IPS-20b (cell line): ENCODE measurements around the gene DPF1.

ENCODE experiments used
- H3K27ac ChIP-seq: one replicate; pipeline ENCODE4 v1.5.1; 2013; ENCODE audit warnings: low read length
- H3K27me3 ChIP-seq: 2 replicates; pipeline ENCODE4 v1.6.1; 2013; ENCODE audit warnings: mild to moderate bottlenecking, low read length, inconsistent platforms; ENCODE audit not compliant: insufficient read depth
- H3K36me3 ChIP-seq: 2 replicates; pipeline ENCODE4 v1.6.1; 2013; ENCODE audit warnings: low read depth, mild to moderate bottlenecking, inconsistent platforms, low read length, moderate library complexity; ENCODE audit not compliant: insufficient read depth
- H3K4me1 ChIP-seq: 2 replicates; pipeline ENCODE4 v1.6.1; 2013; ENCODE audit warnings: mild to moderate bottlenecking, control low read depth, inconsistent platforms, low read length, moderate library complexity; ENCODE audit not compliant: insufficient read depth
- H3K4me3 ChIP-seq: 2 replicates; pipeline ENCODE4 v1.5.1; 2013; ENCODE audit warnings: mild to moderate bottlenecking, low read length, inconsistent platforms
- H3K9ac ChIP-seq: 2 replicates; pipeline ENCODE4 v1.6.1; 2013; ENCODE audit warnings: low read depth, mild to moderate bottlenecking, inconsistent platforms, low read length, moderate library complexity
- H3K9me3 ChIP-seq: 2 replicates; pipeline ENCODE4 v1.6.1; 2013; ENCODE audit warnings: mild to moderate bottlenecking, low read depth, low read length, inconsistent platforms; ENCODE audit not compliant: insufficient read depth

DPF1 gene

DNA sequence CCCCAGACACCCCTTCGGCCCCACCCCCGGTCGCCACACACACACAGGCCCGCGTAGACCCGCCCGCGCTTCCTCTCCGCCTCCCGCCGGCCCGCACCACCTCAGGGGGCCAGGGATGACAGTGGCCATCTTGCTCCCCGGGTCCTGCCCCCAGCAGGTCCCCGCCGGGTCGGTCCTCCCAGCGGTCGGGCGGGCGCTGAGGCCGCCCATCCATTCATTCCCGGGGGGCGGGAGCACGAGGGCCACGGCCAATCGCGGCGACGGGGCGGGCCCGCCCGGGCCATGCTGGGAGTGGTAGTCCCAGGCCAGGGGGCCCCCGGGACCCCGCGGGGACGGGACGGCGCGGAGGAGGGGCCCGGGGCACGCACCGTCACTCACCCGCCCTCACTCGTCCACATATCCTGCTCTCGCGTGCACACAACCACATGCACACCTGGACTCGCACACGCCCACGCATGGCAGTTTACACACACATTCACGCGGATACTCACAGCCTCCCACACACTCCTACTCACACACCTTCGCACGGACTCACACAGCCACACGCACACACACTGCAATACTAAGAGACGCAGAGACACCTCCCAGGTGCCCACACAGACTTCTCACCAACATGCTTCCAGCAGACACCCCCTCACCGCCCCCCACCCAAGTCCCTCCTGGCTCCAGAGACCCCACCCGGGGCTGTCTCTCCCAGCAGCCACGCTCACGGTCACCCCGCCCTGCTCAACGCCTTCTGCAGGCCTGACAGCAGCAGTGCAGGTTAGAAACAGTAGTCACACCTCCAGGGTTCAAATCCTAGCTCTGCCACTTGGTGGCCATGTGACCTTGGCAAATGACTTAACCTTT, at the start of gene DPF1:
DPF1 (minus strand) TSS at position 209 of the 849 bp plus-strand sequence; CDS start at position 129, 80 bp downstream.
- Histone ChIP-seq H3K9ac (peak within 1 kb of the TSS; percentile 45; the same call in 1 of the 2 replicates), H3K4me3 (peak within 1 kb of the TSS; percentile 68), H3K4me1 (peaks cover 16% of the 10 kb centered on the region), H3K36me3 (0 out of 2 replicates have a peak, but pooled peaks cover under 1% of the 10 kb centered on the region), H3K27me3 (peaks cover 10% of the 10 kb centered on the region), H3K9me3 (no peaks in the 10 kb centered on the region), H3K27ac (no peak within 1 kb of the TSS)

DNA sequence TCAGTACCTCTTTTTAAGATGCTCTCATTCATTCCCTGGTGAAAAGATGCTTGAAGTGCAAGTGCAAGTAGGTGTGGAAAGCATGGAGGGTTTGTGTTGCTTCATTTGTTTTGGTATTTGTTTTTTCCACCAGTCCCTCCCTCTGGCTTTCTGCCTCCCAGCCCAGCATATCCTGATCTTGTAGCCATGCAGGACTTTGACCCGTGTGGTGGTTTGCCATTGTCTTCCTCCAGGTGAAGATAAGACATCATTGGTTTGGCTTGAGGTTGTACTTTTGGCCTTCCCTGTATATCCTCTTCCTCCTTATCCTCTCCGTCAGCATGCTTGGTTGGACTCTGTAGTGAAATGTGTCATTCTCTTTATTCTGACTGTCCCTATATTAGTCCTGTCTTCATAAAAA, 49.5 kb upstream of the DPF1 start:
- H3K9ac ChIP-seq, result no peak overlapping the region
- H3K36me3 ChIP-seq, result peaks cover 6% of the 10 kb centered on the region; the same call in 1 of the 2 replicates
- H3K27ac ChIP-seq, result no peak overlapping the region
- peaks cover 6% of the 10 kb centered on the region; the same call in 1 of the 2 replicates for H3K4me1 ChIP-seq
- no peaks in the 10 kb centered on the region for H3K9me3 ChIP-seq
- H3K4me3 ChIP-seq, result no peak overlapping the region
- no peaks in the 10 kb centered on the region for H3K27me3 ChIP-seq

DNA sequence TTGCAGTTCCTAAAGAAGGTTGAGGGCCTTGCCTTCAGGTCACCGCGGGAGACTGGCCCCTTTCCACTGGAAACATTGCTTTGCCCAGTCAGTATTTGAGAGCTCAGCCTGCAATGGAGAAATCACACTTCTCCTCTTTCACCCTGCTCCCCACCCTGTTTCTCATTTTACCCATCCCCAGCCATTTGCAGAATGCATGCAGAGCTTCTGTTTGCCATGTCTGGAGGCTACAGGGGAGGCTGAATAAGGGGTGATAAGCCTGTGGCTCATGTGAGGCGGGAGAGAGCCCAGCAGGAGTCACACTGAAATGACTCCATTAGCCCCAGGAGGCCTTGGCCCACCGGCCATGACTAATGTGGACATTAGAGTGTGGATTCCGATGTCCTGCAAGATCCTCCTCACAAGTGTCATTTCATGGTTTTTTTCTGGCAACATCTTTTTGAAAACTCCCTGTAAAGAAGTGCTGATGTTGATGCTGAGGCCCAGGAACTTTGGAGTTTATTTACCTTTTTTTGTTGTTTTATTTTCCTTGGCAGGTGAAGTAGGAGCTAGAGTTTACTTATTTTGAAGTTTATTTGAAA, 46.7 kb upstream of the DPF1 start:
- H3K27ac ChIP-seq, result no peak overlapping the region
- H3K27me3 ChIP-seq, result no peaks in the 10 kb centered on the region
- peaks cover 23% of the 10 kb centered on the region for H3K4me1 ChIP-seq
- no peak overlapping the region for H3K9ac ChIP-seq
- H3K4me3 ChIP-seq, result no peak overlapping the region
- peaks cover 6% of the 10 kb centered on the region; the same call in 1 of the 2 replicates for H3K36me3 ChIP-seq
- H3K9me3 ChIP-seq, result no peaks in the 10 kb centered on the region

DNA sequence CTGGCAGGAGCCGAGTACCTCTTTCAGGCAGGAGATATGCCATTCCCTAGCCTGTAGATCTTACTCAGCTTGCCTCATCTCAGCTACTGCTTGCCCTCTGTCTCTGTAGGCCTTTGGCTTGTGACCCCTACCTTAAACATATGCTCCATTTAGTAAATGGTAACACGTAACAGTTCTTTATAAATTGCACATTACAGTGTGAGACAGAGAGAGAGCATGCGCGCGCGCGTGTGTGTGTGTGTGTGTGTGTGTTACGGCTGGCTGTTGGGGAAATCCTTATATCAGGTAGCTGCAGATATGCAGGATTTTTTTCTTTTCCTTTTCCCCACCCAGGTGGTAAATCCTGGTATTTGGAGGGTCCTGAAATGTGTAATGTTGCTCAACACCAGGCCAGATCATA, 44.5 kb upstream of the DPF1 start:
- H3K4me1 ChIP-seq, result peaks cover 29% of the 10 kb centered on the region
- peaks cover 3% of the 10 kb centered on the region; the same call in 1 of the 2 replicates for H3K36me3 ChIP-seq
- no peaks in the 10 kb centered on the region for H3K27me3 ChIP-seq
- H3K9ac ChIP-seq, result no peak overlapping the region
- no peaks in the 10 kb centered on the region for H3K9me3 ChIP-seq
- no peak overlapping the region for H3K4me3 ChIP-seq
- H3K27ac ChIP-seq, result no peak overlapping the region

- Histone ChIP-seq H3K36me3 (peaks cover 3% of the 10 kb centered on the region; the same call in 1 of the 2 replicates), H3K9me3 (no peaks in the 10 kb centered on the region), H3K4me3 (no peak overlapping the region), H3K27me3 (no peaks in the 10 kb centered on the region), H3K4me1 (peaks cover 34% of the 10 kb centered on the region), H3K27ac (no peak overlapping the region), H3K9ac (peak overlapping the region; percentile 20; the same call in 1 of the 2 replicates)
Measured at GRCh38 chr19:38267761-38268483, 43.9 kb upstream of the DPF1 start.

DNA sequence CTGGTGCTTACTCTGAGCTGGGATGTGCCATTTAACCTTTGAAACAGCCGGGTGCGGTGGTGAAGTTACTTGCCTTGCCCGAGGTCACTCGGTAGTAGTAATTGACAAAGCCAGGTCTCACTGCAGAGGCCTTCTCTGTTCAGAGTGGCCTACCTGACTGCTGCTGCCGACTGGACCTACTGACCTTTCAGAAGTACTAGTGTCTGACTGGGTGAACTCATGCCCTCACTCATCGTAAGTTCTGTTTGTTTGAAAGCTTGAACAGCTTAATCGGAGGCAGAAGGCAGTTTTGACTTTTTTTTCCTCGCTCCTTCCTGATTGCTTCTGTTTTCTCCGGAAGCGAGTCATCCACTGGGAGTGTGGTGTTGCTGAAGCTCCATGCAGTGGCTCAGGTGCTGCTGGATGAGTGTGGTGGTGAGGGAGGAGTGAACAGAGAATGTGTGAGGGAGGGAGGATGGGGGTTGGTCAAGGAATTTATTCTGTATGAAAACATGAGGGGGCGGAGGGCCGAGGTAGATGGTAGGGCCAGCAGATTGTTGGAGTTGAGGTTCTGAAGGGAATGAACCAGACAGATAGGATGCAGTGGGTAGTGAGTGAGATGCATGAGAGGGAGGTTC, 43.1 kb upstream of the DPF1 start:
- H3K4me3 ChIP-seq, result peak overlapping the region; percentile 8; the same call in 1 of the 2 replicates
- H3K9me3 ChIP-seq, result no peaks in the 10 kb centered on the region
- peaks cover 3% of the 10 kb centered on the region; the same call in 1 of the 2 replicates for H3K36me3 ChIP-seq
- peaks cover 36% of the 10 kb centered on the region for H3K4me1 ChIP-seq
- peak overlapping the region; percentile 14; the same call in 1 of the 2 replicates for H3K9ac ChIP-seq
- H3K27ac ChIP-seq, result no peak overlapping the region
- no peaks in the 10 kb centered on the region for H3K27me3 ChIP-seq

DNA sequence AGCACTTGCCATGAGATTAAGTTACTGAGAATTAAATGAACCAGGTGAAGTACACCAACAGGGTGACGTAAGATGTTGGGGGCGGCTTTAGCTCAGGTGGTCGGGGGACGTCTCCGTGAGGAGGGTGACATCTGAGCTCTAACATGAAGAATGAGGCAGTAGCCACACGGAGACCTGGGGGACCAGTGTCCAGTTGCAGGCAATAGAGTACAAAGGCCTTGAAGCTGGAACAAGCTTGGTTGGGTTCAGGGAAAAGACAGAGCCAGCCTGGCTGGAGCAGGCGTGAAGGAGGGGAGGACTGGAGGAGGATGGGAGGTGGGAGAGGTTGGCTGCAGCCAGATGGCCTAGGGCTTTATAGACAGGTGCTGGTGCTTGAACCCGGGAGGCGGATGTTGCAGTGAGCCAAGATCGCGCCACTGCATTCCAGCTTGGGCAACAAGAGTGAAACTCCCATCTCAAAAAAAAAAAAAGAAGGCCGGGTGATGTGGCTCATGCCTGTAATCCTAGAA, 42.0 kb upstream of the DPF1 start:
- H3K27ac ChIP-seq, result no peak overlapping the region

GRCh38 chr19:38265213-38265861, 41.3 kb upstream of the DPF1 start:
- H3K27me3 ChIP-seq, result no peaks in the 10 kb centered on the region
- H3K4me1 ChIP-seq, result peaks cover 34% of the 10 kb centered on the region
- peak overlapping the region; percentile 59 for H3K27ac ChIP-seq
- H3K9me3 ChIP-seq, result no peaks in the 10 kb centered on the region
- peak overlapping the region; percentile 95 for H3K9ac ChIP-seq
- no peaks in the 10 kb centered on the region for H3K36me3 ChIP-seq
- H3K4me3 ChIP-seq, result peak overlapping the region; percentile 82

More for the DNA sequence above, 42.0 kb upstream of the DPF1 start:
- no peaks in the 10 kb centered on the region for H3K9me3 ChIP-seq
- H3K9ac ChIP-seq, result peak overlapping the region; percentile 95; the same call in 1 of the 2 replicates
- peak overlapping the region; percentile 82 for H3K4me3 ChIP-seq
- H3K27me3 ChIP-seq, result no peaks in the 10 kb centered on the region
- H3K4me1 ChIP-seq, result peaks cover 36% of the 10 kb centered on the region
- peaks cover 3% of the 10 kb centered on the region; the same call in 1 of the 2 replicates for H3K36me3 ChIP-seq

DNA sequence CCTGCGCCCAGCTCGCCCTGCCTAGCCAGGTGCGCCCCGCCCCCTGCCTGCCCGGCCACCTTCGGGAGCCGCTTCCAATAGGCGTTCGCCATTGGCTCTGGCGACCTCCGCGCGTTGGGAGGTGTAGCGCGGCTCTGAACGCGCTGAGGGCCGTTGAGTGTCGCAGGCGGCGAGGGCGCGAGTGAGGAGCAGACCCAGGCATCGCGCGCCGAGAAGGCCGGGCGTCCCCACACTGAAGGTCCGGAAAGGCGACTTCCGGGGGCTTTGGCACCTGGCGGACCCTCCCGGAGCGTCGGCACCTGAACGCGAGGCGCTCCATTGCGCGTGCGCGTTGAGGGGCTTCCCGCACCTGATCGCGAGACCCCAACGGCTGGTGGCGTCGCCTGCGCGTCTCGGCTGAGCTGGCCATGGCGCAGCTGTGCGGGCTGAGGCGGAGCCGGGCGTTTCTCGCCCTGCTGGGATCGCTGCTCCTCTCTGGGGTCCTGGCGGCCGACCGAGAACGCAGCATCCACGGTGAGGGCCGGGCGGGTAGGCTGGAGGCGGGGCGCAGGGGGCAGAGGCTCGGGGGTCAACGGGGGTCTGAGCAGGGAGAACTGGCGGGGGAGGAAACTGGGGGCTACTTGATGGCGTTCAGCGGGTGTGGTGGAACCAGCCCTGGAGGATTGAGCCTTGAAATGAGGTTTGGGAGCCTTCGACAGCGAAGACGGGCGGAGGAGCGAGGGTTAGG, 40.6 kb upstream of the DPF1 start, which contains the start of gene SPINT2:
SPINT2 (plus strand) TSS at position 88 of the 727 bp plus-strand sequence; CDS start at position 408, 320 bp downstream.
- peaks cover 30% of the 10 kb centered on the region for H3K4me1 ChIP-seq
- peak within 1 kb of the TSS; percentile 82 for H3K4me3 ChIP-seq
- H3K27ac ChIP-seq, result peak within 1 kb of the TSS; percentile 59
- no peaks in the 10 kb centered on the region for H3K36me3 ChIP-seq
- H3K9ac ChIP-seq, result peak within 1 kb of the TSS; percentile 95
- no peaks in the 10 kb centered on the region for H3K9me3 ChIP-seq
- no peaks in the 10 kb centered on the region for H3K27me3 ChIP-seq
